Stimulated activated CD4-positive, alpha-beta T cell treated with anti-CD3 and anti-CD28 coated beads, TNF-alpha, amount 100 ng/mL, for 4 hours (primary cell): ENCODE data around the gene ZNF175.
"Not testable (repeated sequence)": the region's sequence is repeated elsewhere in the genome, so short reads cannot be mapped to it uniquely, and the experiment has no call there.

ENCODE experiments used
- DNase-seq, 3 experiments: peaks; one replicate each; pipeline ENCODE4 v3.0.0-alpha.2; 2020; ENCODE audit warnings: low read depth in 3 of 3

The ZNF175 gene

DNA sequence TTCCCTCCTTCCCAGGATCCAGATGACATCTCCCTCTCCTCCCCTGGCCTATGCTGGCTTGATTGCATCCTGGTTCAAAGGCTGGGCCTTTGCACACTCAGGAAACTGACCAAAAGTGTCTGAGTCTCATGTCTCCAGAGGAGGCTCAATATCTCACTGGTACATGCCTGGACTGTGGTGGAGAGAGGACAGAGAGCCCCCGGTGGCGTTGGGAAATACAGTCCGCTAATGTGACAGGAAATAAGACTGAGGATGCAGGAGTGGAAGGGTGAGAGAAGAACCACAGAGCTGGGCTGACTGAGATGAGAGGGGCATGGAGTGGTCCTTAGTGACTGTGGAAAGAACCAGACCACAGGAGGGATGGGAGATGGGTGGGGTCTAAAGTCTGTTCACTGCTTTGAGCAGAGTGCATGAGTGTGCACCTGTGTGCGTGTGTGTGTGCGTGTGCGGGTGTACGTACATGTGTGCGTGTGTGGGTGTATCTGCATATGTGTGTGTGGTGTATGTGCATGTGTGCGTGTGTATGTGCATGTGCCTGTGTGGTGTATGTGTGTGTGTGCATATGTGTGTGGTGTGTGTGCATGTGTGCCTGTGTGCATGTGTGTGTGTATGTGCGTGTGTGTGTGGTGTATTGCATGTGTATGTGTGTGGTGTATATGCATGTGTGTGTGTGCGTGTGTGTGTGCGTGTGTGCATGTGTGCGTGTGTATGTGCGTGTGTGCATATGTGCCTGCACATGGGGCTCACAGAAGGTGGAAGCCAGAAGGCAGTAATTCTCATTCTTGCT, 57.3 kb downstream of the ZNF175 start:
- no peak for DNase-seq

- not testable (repeated sequence) for DNase-seq
Observed at GRCh38 chr19:51630315-51630714, 59.2 kb downstream of the ZNF175 start, which contains the start of gene SIGLEC5. SIGLEC5 (minus strand) TSS chr19:51630401; CDS start chr19:51630335, 66 bp downstream.

GRCh38 chr19:51632126-51632525, 61.0 kb downstream of the ZNF175 start:
- no peak for DNase-seq

DNA sequence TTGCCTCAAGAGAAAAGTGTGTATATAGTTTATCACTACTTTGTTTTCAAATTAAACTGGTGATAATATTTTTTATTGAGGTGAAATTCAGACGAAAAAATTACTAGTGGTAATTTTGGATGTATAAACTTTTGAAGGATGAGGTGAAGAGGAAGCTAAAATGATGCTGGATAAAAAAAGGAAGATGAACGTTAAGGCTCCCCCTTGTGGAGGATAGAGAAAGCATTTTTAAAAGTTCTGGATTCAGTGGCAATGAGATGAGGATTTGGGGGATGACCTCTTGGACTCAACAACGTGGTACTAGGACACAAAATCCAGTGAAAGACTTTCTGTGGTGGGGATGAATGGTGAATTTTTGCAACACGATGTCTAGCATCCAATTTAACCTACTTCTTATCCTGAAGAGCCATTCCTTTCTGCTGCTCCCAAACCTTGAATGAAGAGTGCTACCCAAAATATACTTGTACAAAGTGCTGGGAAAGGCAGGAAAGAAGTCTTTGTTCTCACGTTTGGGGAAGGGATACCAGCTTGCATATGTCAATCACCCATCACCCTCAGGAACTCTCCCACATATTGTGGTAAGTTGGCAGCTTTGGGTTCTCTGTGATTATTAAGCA, 66.4 kb downstream of the ZNF175 start:
- no peak for DNase-seq

DNA sequence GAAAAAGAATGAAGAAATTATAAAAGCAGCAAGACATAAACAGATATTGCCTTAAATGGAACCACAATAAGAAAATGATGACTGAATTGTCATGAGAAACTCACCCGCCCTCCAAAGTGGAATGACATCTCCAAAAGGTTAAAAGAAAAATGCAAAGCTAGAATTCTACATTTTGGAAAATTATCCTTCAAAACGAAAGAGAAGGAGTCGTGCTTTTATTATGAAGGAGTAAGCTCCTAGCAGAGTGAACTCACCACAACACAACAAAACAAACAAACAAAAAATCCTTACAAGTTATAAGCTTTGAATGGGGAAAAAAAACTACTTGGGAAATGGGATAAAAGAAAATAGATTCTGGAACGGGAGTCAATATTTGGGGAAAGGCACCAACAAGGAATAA, 68.8 kb downstream of the ZNF175 start:
- no peak for DNase-seq

DNA sequence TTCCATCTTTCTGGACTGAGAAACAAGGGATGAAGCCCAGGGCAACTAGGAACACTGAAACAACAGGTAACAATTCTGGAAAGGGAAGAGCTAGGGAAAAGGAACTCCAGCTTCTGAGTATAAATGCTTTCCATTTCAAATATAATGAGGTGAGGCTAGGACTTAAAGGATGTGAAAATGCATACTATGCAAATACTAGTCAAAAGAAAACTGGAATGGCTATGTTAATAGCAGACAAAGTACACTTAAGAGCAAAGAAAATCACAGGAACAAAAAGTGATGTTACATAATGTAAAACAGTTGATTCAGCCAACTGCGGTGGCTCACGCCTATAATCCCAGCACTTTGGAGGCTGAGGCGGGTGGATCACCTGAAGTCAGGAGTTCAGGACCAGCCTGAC, 69.3 kb downstream of the ZNF175 start:
- DNase-seq: no peak

- no peak for DNase-seq
Observed at GRCh38 chr19:51641648-51642047, 70.6 kb downstream of the ZNF175 start.
